Measurements from ENCODE around the gene MITF.

Gene MITF

GRCh38 chr3:69847303-69847702 is 108.0 kb downstream of the MITF start:
- Histone ChIP-seq H3K36me3 (ENCODE audit: control insufficient read depth, insufficient read depth, low read length) (no peaks in the 10 kb centered on the region), H3K27me3 (replicated peaks; ENCODE audit: control insufficient read depth, insufficient read depth, low read length, poor library complexity, severe bottlenecking) (no peaks in the 10 kb centered on the region), H3K4me1 (ENCODE audit: control insufficient read depth, insufficient read depth, low read length, poor library complexity, severe bottlenecking) (no peaks in the 10 kb centered on the region), H3K4me3 (ENCODE audit: insufficient read depth, low read depth, low read length, poor library complexity, severe bottlenecking) (no peak overlapping the region), H3K27ac (ENCODE audit: insufficient read depth, low read length, poor library complexity, severe bottlenecking) (no peak overlapping the region), H3K9me3 (ENCODE audit: control insufficient read depth, low read length) (no peaks in the 10 kb centered on the region)
- DNase-seq, result no peak

- H3K4me1 ChIP-seq (ENCODE audit: control insufficient read depth, insufficient read depth, low read length, poor library complexity, severe bottlenecking), result no peaks in the 10 kb centered on the region
- DNase-seq, result no peak
- H3K4me3 ChIP-seq (ENCODE audit: insufficient read depth, low read depth, low read length, poor library complexity, severe bottlenecking), result no peak overlapping the region
Measured at GRCh38 chr3:69848113-69848512, 108.8 kb downstream of the MITF start.

DNA sequence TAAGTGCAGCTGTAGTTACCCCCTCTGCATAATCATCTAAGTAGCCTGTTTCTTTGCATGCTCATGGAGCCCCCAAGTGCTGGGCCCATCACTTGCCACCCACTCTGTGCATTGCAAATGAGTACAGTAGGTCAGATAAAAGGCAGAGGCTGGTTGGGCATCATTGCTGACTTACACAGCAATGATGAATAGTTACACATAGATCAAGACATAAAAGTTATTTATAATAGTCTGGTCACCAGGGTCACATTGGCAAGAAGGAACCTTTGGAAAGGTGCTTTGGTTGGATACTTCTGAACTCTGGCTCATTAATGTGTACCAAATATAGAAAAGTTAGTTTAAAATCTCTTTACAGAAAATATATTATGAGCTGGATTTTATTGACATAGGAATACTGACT is 111.6 kb downstream of the MITF start:
- H3K27me3 ChIP-seq (replicated peaks; ENCODE audit: control insufficient read depth, insufficient read depth, low read length, poor library complexity, severe bottlenecking), result no peaks in the 10 kb centered on the region
- H3K36me3 ChIP-seq (ENCODE audit: control insufficient read depth, insufficient read depth, low read length), result no peaks in the 10 kb centered on the region
- no peak overlapping the region for H3K4me3 ChIP-seq (ENCODE audit: insufficient read depth, low read depth, low read length, poor library complexity, severe bottlenecking)
- H3K4me1 ChIP-seq (ENCODE audit: control insufficient read depth, insufficient read depth, low read length, poor library complexity, severe bottlenecking), result no peaks in the 10 kb centered on the region
- no peaks in the 10 kb centered on the region for H3K9me3 ChIP-seq (ENCODE audit: control insufficient read depth, low read length)
- H3K27ac ChIP-seq (ENCODE audit: insufficient read depth, low read length, poor library complexity, severe bottlenecking), result no peak overlapping the region
- DNase-seq, result no peak

More at GRCh38 chr3:69848113-69848512, 108.8 kb downstream of the MITF start:
- Histone ChIP-seq H3K27me3 (replicated peaks; ENCODE audit: control insufficient read depth, insufficient read depth, low read length, poor library complexity, severe bottlenecking) (no peaks in the 10 kb centered on the region), H3K27ac (ENCODE audit: insufficient read depth, low read length, poor library complexity, severe bottlenecking) (no peak overlapping the region), H3K9me3 (ENCODE audit: control insufficient read depth, low read length) (no peaks in the 10 kb centered on the region), H3K36me3 (ENCODE audit: control insufficient read depth, insufficient read depth, low read length) (no peaks in the 10 kb centered on the region)

DNA sequence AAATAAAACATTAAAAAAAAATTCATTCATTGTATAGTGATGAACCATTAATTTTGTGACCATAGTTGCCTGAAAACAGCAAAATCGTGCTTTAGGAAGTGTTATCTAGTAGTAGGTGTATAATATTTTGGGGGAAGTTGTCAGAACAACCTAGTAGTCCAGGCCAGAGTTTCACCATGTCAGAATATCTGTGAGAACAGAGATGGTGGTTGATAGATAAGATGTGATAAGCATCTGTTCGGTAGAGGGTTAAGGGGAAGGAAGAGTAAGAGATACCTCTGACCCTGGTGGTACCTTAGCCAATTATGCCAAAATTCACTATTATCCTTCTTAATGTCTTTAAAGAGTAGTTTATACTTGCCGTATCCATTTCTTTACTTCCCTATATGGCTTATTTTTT is 113.8 kb downstream of the MITF start:
- Histone ChIP-seq H3K27ac (ENCODE audit: insufficient read depth, low read length, poor library complexity, severe bottlenecking) (no peak overlapping the region), H3K4me3 (ENCODE audit: insufficient read depth, low read depth, low read length, poor library complexity, severe bottlenecking) (no peak overlapping the region), H3K4me1 (ENCODE audit: control insufficient read depth, insufficient read depth, low read length, poor library complexity, severe bottlenecking) (no peaks in the 10 kb centered on the region), H3K27me3 (replicated peaks; ENCODE audit: control insufficient read depth, insufficient read depth, low read length, poor library complexity, severe bottlenecking) (no peaks in the 10 kb centered on the region), H3K36me3 (ENCODE audit: control insufficient read depth, insufficient read depth, low read length) (no peaks in the 10 kb centered on the region), H3K9me3 (ENCODE audit: control insufficient read depth, low read length) (no peaks in the 10 kb centered on the region)
- no peak for DNase-seq

GRCh38 chr3:69855436-69856162 is 116.3 kb downstream of the MITF start:
- H3K9me3 ChIP-seq (ENCODE audit: control insufficient read depth, low read length), result no peaks in the 10 kb centered on the region
- DNase-seq, result no peak
- no peak overlapping the region for H3K27ac ChIP-seq (ENCODE audit: insufficient read depth, low read length, poor library complexity, severe bottlenecking)
- no peaks in the 10 kb centered on the region for H3K36me3 ChIP-seq (ENCODE audit: control insufficient read depth, insufficient read depth, low read length)
- no peaks in the 10 kb centered on the region for H3K27me3 ChIP-seq (replicated peaks; ENCODE audit: control insufficient read depth, insufficient read depth, low read length, poor library complexity, severe bottlenecking)
- H3K4me3 ChIP-seq (ENCODE audit: insufficient read depth, low read depth, low read length, poor library complexity, severe bottlenecking), result no peak overlapping the region
- H3K4me1 ChIP-seq (ENCODE audit: control insufficient read depth, insufficient read depth, low read length, poor library complexity, severe bottlenecking), result no peaks in the 10 kb centered on the region

DNA sequence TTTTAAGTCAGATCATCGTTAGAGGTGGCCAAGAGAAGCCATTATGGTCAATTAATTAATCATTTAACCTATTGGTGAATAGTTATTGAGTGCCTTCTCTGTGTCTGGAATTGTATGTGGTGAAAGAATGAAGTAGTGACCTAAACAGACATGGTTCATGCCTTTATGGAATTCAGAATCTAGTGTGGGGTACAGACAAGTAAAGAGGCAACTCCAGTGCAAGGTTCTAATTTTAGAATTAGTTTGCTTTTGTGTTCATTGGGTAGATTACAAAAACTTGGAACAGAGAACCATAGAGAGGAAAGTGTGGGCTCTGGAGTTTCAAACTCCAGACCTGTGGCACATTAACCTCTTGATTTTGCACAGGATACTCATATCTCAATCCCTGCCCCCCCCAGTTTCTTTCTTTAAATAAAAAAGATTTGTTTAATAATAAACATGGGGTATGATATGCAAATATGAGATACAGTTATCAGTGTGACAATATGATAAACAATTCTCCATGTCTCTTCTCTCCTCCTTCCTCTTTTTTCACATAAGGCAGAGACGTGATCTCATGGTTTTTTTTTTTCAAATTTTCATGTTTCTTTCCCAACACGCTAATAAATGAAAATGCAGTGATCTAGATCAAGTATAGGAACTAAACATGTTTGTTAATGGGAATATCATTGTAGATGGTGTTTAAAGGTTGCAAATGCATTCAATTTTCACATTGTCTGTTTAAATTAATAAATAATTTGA is 117.9 kb downstream of the MITF start:
- no peak for DNase-seq
- no peaks in the 10 kb centered on the region for H3K4me1 ChIP-seq (ENCODE audit: control insufficient read depth, insufficient read depth, low read length, poor library complexity, severe bottlenecking)
- H3K27me3 ChIP-seq (replicated peaks; ENCODE audit: control insufficient read depth, insufficient read depth, low read length, poor library complexity, severe bottlenecking), result no peaks in the 10 kb centered on the region
- H3K36me3 ChIP-seq (ENCODE audit: control insufficient read depth, insufficient read depth, low read length), result no peaks in the 10 kb centered on the region
- H3K9me3 ChIP-seq (ENCODE audit: control insufficient read depth, low read length), result no peaks in the 10 kb centered on the region
- no peak overlapping the region for H3K27ac ChIP-seq (ENCODE audit: insufficient read depth, low read length, poor library complexity, severe bottlenecking)
- H3K4me3 ChIP-seq (ENCODE audit: insufficient read depth, low read depth, low read length, poor library complexity, severe bottlenecking), result no peak overlapping the region

GRCh38 chr3:69861556-69861955 is 122.3 kb downstream of the MITF start:
- no peaks in the 10 kb centered on the region for H3K4me1 ChIP-seq (ENCODE audit: control insufficient read depth, insufficient read depth, low read length, poor library complexity, severe bottlenecking)
- DNase-seq, result no peak
- no peak overlapping the region for H3K27ac ChIP-seq (ENCODE audit: insufficient read depth, low read length, poor library complexity, severe bottlenecking)
- no peaks in the 10 kb centered on the region for H3K9me3 ChIP-seq (ENCODE audit: control insufficient read depth, low read length)
- H3K36me3 ChIP-seq (ENCODE audit: control insufficient read depth, insufficient read depth, low read length), result no peaks in the 10 kb centered on the region
- no peaks in the 10 kb centered on the region for H3K27me3 ChIP-seq (replicated peaks; ENCODE audit: control insufficient read depth, insufficient read depth, low read length, poor library complexity, severe bottlenecking)
- H3K4me3 ChIP-seq (ENCODE audit: insufficient read depth, low read depth, low read length, poor library complexity, severe bottlenecking), result no peak overlapping the region

- no peaks in the 10 kb centered on the region for H3K4me1 ChIP-seq (ENCODE audit: control insufficient read depth, insufficient read depth, low read length, poor library complexity, severe bottlenecking)
- no peaks in the 10 kb centered on the region for H3K9me3 ChIP-seq (ENCODE audit: control insufficient read depth, low read length)
- H3K4me3 ChIP-seq (ENCODE audit: insufficient read depth, low read depth, low read length, poor library complexity, severe bottlenecking), result no peak overlapping the region
- H3K36me3 ChIP-seq (ENCODE audit: control insufficient read depth, insufficient read depth, low read length), result no peaks in the 10 kb centered on the region
- no peaks in the 10 kb centered on the region for H3K27me3 ChIP-seq (replicated peaks; ENCODE audit: control insufficient read depth, insufficient read depth, low read length, poor library complexity, severe bottlenecking)
- no peak for DNase-seq
- H3K27ac ChIP-seq (ENCODE audit: insufficient read depth, low read length, poor library complexity, severe bottlenecking), result no peak overlapping the region
Measured at GRCh38 chr3:69864141-69864540, 124.9 kb downstream of the MITF start.

GRCh38 chr3:69864766-69865165 is 125.5 kb downstream of the MITF start:
- Histone ChIP-seq H3K27ac (ENCODE audit: insufficient read depth, low read length, poor library complexity, severe bottlenecking) (no peak overlapping the region), H3K27me3 (replicated peaks; ENCODE audit: control insufficient read depth, insufficient read depth, low read length, poor library complexity, severe bottlenecking) (no peaks in the 10 kb centered on the region), H3K4me1 (ENCODE audit: control insufficient read depth, insufficient read depth, low read length, poor library complexity, severe bottlenecking) (no peaks in the 10 kb centered on the region), H3K9me3 (ENCODE audit: control insufficient read depth, low read length) (no peaks in the 10 kb centered on the region), H3K4me3 (ENCODE audit: insufficient read depth, low read depth, low read length, poor library complexity, severe bottlenecking) (no peak overlapping the region), H3K36me3 (ENCODE audit: control insufficient read depth, insufficient read depth, low read length) (no peaks in the 10 kb centered on the region)
- DNase-seq, result no peak

DNA sequence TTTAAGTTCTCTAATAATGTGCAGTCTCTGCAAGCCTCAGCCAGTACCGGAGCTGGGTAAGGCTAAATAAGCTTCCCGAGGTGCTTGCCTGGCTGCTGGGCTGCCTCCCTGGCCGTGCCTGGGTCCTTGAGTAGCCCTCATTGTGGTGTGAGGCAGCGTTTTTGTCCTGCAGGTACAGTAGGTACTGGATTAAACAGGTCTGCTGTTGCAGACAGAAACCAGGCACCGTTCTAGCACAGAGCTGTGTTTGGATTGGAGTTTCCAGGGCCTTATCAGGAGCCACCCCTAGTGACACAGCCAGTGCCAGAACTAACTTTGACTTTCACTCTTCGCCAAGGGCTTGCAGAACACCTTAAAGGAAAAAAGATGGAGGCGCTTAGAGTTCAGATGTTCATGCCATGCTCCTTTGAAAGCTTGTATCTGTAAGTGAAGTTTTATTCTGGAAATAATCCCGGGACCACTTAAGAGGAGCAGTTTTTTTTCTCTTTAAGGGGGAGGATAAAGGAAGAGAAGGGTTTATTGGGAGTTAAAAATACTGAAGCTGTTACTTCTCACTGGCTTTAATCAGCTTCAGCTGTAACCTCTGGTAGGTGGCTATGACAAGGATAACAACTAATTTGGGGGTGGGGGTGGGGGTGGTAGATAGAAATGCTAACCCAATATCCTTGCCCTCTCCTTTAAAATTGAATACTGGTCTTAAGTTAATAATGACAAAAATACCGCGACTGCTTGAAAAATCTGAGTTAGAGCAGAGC is 126.8 kb downstream of the MITF start:
- no peak overlapping the region for H3K27ac ChIP-seq (ENCODE audit: insufficient read depth, low read length, poor library complexity, severe bottlenecking)
- H3K9me3 ChIP-seq (ENCODE audit: control insufficient read depth, low read length), result no peaks in the 10 kb centered on the region
- no peaks in the 10 kb centered on the region for H3K27me3 ChIP-seq (replicated peaks; ENCODE audit: control insufficient read depth, insufficient read depth, low read length, poor library complexity, severe bottlenecking)
- DNase-seq, result no peak
- H3K36me3 ChIP-seq (ENCODE audit: control insufficient read depth, insufficient read depth, low read length), result no peaks in the 10 kb centered on the region
- no peaks in the 10 kb centered on the region for H3K4me1 ChIP-seq (ENCODE audit: control insufficient read depth, insufficient read depth, low read length, poor library complexity, severe bottlenecking)
- H3K4me3 ChIP-seq (ENCODE audit: insufficient read depth, low read depth, low read length, poor library complexity, severe bottlenecking), result no peak overlapping the region

All from effector memory CD4-positive, alpha-beta T cell (primary cell).